CD4-positive, alpha-beta T cell treated with Interleukin-6 for 4 hours (primary cell): ENCODE measurements around the gene ALG9.

ENCODE experiments used
- DNase-seq: peaks from one replicate; pipeline ENCODE4 v3.0.0-alpha.2; 2020; ENCODE audit warnings: mixed read lengths

Gene ALG9

DNA sequence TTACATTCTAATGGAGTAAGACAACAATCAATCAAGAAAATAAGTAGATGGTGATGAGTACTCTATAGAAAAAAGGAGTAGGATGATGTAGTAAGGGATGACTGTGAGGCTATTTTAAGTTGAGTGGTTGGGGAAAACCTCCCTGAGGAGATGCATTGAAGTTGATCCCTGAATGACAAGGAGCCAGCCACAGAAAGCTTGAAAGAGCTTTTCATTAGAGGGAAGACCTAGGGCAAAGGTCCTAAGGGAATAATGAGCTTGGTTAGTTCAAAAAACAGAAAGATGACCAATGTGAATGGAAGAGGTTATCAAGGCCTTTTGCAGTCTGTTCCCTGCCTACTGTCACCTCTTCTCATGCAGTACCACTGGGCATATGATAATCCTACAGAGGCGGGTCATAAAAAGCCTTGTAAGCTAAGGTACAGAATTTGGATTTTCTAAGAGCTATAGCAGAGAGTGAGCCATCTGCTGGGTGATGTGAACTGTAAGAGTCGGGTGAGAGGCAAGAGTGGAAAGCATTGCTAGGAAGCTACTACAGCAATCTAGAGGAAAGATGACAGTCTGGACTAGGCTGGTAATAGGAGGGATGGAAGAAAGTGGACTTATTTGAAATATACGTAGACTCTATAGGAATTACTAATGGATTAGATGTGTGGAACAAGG lies 108.3 kb downstream of the ALG9 start:
- no peak for DNase-seq

DNA sequence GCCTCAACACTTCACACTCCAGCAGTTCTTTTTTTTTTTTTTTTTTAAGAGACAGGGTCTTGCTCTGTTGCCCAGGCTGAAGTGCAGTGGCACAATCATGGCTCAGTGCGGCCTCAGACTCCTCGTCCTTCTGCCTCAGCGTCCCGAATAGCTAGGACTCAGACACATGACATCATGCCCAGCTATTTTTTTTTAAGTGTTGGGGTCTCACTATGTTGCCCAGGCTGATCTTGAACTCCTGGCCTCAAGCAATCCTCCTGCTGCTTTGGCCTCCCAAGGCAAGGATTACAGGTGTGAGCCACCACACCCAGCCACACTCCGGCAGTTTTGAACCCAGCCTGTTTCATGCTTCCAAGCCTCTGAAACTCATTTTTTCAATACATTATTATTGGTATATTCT lies 108.9 kb downstream of the ALG9 start:
- no peak for DNase-seq

DNA sequence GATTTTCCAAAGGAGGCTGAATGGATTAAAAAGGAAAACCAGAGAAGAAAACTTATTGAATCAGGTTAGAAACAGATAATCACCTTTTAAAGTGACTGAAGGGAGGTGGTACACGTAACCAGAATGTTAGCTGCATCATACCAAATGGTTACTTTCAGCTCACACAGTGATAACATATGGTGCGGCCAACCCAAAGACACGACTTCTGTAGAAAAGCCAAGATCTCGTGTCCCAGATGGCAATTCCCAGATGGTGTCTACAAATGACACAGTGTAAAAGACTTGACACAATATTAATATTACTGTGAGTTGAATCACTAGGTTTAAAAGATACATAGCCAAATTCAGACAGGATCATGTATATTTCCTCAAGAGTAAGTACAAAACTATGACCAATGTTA lies 110.3 kb downstream of the ALG9 start:
- no peak for DNase-seq

DNA sequence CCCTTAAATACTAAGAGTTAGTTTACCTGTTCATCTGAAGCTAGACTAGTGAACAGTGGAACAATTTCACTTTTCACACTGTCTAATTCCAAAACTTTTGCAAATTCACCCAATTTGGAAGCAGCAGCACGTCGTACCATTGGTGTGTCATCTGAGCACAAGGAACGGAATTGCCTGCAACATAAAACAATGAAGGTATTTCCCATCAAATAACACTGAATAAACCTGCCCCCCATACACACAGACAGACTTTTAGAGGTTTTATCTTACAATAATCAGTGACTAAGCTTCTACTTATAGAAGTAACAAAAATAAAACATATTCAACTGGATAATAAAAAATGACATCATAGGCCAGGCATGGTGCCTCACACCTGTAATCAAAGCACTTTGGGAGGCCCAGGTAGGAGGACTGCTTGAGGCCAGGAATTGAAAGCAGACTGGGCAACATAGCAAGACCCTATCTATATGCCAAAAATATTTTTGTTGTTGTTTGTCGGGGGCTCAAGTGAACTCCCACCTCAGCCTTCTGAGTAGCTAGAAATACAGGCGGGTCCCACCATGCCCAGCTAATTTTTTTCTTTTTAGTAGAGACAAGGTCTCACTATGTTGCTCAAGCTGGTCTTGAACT lies 111.5 kb downstream of the ALG9 start:
- DNase-seq: no peak

DNA sequence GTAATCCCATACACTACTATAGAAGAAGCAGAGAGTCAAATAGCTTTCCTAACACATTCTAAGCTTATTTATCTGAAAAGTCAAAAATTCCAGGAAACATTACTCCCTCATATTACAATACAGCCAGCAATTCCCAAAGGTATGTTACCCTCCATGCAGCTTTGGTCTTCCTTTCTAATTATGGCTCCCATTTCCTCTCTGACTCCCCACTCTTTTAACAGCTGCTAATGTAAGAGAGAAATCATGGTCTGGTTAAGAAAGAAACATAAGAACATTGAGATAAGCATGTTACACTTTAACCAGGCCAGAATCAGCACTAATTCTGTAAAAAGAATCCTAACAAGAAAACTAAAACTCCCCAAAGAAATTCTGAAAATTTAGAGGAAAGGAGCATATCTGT lies 112.0 kb downstream of the ALG9 start:
- no peak for DNase-seq

DNA sequence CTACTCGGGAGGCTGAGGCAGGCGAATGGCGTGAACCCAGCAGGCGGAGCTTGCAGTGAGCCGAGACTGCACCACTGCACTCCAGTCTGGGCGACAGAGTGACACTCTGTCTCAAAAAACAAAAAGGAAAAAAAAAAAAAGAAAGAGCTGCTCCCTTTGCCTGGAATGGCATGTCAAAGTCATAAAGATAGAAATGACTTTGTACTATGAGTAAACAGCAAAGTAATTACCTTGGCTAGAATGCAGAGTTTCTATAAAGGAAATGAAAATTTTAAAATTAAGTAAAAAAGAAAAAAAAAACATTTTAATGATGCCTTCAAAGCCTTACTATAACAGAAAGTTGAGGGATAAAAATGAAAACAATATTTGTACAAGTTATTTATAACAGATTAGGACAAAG lies 115.3 kb downstream of the ALG9 start:
- no peak for DNase-seq

DNA sequence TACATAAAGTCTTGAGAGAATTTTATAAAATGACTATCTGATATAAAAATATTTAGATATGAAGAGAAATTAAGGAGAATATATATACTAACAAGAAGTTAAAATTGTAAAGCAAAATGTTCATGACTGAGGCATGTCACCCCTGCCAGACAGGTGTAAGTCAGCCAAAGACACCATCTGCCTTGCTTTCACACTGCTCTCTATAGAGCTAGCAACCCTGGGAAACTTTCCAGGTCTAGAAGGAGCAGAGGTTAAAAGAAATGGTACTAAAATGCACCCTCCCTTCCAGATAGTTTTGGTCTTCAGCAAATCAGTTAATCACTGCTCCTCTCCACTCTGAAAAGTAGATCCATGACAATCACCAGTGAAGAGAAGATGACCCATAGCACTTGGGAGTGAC lies 121.7 kb downstream of the ALG9 start:
- DNase-seq: no peak

DNA sequence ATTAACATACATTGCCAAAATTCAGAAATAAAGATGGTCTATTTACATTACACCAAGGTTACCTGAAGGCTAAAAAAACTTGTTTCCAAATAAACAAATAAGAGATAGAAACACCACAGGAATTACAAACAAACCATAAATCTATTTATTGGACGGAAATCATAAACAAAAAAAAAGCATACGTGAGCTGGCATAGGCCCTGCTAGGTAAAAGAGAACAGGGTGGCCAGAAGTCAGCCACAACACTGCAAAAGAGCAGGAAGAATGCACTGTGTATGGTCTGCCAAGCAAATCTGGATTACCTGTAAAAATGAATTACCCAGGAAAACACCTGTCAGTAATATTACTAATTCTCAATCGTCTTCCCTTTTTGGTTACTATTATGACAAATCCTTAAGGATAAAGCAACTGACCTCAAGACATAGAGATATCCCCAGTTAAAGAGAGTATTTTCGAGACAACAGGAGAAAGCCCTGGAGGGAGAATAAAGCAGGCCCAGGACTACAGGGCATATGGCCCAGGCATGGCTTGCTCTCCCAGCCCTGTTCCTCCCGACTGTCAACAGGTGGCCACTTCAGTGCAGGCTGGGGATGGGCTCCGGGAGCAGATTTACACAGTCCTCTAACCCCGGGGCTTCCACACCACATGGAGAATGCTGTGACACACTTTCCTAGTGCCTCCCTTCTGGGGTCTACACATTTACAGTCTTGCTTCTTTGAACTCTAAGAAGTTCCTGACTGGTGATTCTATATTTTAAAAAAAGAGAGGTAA lies 123.2 kb downstream of the ALG9 start:
- DNase-seq: no peak

DNA sequence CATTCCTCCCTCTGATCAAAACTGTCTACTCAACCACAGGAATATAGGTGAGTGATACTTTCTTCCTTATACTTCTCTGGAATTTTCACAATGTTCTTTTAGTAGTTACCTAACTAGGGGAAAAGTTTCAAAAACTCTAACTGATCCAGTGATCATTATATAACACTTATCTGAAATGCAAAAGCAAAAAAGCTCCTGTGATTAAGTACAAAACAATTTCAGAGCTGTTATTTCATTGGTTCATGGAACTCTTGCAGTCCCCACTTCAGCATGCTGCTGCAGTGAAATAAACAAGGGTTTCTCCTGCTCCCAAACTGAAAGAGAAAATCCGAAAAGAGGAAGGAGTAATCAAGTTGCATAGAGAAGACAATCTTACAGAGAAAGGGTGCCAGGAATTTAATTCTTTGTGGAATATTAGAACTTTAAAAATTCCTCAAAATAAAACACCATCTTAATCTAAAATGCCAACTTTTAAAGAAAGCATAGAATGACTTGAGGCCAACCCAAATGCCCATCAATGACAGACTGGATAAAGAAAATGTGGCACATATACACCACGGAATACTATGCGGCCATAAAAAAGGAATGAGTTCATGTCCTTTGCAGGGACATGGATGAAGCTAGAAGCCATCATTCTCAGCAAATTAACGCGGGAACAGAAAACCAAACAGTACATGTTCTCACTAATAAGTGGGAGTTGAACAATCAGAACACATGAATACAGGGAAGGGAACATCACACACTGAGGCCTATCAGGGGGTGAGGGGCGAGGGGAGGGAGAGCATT lies 125.5 kb downstream of the ALG9 start:
- no peak for DNase-seq

DNA sequence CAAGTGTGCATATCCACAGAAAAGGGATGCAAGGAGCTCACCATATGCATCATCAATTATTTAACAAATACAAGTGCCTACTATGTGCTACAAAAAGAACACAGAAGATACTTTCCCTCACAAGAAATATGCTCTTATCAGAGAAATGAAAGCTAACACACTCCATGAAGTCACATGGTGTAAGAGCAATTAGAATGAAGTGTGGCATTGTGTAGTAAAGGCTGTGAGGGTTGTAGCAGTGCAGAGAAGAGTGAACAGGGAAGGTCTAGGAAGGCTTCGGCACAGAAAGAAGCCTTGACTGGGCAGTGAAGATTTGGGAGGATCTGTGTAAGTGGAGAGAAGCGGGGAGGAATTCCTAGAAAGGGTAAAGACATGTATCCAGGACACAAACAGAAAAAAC lies 127.7 kb downstream of the ALG9 start:
- no peak for DNase-seq

DNA sequence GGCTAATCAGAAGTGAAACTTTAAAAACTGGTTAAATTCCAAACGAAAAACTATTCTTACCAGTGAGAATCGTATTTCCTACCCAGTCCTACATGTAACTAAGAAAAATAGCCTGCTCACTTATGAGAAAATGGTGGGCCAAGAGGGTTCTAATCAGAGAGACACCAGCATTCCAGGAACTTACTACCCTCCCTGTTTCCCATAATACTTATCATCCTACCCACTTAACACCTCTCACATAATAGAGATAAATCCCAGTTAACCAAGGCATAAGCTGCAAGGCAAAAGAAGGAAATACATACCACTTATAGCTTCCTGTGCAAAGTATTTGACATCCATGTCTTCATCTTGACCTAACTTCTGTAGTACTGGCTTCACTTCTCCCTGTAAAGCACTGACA lies 129.6 kb downstream of the ALG9 start:
- DNase-seq: no peak

DNA sequence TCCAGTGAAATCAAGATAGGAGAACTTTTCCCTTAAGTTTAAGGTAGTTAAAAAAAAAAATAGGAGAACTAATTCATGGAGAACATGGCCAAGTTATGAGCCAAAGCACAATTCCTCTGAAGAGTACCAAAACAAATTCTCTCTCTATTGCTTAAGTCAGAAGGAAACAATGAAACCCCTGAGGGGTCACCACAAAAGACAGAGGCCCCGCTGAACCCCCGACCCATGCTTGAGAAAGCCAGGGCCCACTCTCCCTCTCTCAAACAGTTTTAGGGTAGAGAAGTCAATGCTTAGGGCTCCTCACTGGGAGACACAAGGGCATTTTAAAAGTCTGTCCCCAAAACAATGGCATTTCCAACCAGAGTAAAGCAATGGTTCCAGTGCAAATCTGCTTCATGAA lies 132.1 kb downstream of the ALG9 start:
- no peak for DNase-seq

DNA sequence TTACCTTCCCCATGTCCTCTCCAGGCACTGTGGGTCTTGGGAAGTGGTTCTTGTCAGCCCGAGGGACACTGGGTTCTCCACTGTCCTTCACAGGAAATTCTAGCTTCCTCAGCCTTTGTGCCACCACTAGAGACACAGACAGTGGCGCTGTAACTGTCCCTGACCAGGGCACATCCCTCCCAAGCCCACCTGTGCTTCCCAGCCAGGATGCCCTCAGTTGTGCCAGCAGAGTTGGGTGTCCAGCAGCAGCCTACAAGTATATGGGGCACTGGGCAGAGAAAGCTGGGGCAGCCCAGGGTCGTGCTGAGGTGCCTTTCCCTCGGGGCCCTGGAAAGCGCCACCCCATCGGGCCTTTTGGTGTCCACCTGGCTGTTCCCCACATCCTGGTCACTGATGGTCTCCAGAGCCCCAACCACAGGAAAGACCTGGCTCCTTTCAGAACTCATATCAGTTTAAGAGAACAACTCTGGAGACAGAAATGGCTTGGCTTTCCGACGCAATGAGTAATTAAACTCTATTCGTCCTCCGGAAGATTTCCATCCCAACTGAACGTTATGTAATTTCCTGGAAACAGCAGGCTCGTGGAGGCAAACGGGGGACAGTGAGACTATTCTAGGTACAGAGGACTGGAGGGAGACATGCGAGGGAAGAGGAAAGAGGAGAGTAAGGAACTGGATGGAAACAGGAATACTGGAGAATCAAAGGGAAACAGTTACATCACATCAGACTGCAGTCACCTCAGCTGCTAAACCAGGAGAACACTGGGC lies 133.8 kb downstream of the ALG9 start:
- no peak for DNase-seq

DNA sequence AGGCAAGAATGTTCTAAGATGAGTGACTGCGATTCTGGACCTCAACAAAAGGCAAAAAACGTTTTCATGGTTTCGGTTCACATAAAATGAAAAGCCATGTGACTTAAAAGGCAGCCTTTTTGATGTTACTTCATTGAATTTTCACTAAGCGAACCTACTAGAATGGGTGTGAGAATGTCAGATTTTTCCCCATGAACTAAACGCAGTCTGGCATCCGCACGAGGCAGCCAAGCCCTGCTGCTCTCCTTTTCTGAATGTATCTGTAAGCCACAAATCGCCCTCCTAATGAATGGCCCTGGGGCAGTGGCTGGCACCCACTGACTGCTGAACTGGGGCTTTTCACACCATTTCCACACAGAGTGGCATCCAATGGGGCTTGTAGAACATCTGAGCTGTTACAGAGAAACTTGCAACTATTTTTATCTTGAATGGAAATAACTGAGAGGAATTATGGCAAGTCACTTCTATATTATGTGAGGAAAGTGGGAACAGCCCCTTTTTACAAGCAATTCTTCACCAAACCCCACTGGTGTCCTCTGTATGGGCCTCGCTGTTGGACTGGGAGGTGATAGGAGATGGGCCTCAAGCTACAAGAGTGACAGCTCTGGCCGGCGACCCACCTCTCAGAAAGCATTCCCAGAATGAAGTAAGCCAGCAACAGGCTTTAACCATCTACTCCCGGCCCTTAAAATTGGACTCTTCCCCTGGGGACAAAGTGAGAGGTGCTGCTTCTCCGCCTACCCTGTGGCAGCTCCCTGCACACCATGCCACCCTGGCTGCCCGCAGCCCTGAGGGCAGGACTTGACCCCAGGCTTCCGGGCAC lies 134.5 kb downstream of the ALG9 start:
- no peak for DNase-seq
